K562 (cell line): ENCODE results near the gene RASL11A. TPM values are rescaled to one million over a fixed set of nuclear protein-coding genes. Genes with fewer than 3 reads are reported as not detected.
A peak's percentile ranks its signal among the peaks of the same experiment; 100 is the strongest.

Experiments
- ATAC-seq: fragments of 200-7000 bp; cut with Tn5 transposase; 3 replicates; pipeline ENCODE4 v1.9.1; 2020; ENCODE audit warnings: moderate library complexity
- BruUV-seq: library from RNA; stranded (reverse); fragments of 400-500 nt; replicated peaks from 2 replicates; lab custom pipeline; 2021; lab: Mats Ljungman, UMichigan
- CTCF ChIA-PET: fragments of 300-600 bp; formaldehyde crosslinking; extraction: SDS; loops from one replicate; lab custom pipeline; 2021; ENCODE audit warnings: low intra/inter-chr PET ratio; lab: Yijun Ruan, JAX
- POLR2A ChIA-PET: fragments of 300-600, 350-650 bp; sonication (Branson Sonifier 250); formaldehyde crosslinking; extraction: SDS; loops from one replicate; lab custom pipeline; 2021; ENCODE audit warnings: antibody characterized with exemption, inconsistent platforms; lab: Yijun Ruan, JAX
- DNase-seq, 4 experiments: peaks; one replicate each; pipeline versions ENCODE4 v3.0.0 to v3.0.0-alpha.2; 2011 to 2018; ENCODE audit warnings: low spot score in 3 of 4, mixed read lengths in 3 of 4; ENCODE audit errors: extremely low read depth in 1 of 4
- FAIRE-seq: peaks from 2 replicates; lab custom pipeline; 2011; peaks lifted over from hg19 to GRCh38; lab: Jason Lieb, UNC
- H2AFZ ChIP-seq: 2 replicates; pipeline ENCODE4 v1.6.0; 2011; ENCODE audit warnings: low read depth, low read length, control low read depth, inconsistent platforms
- H3K27ac ChIP-seq: fragments of 200-600 bp; 3 replicates; pipeline ENCODE4 v1.8.0; 2011; ENCODE audit warnings: low read depth, mild to moderate bottlenecking, control low read depth, inconsistent platforms, low read length, moderate library complexity, mixed read lengths; ENCODE audit errors: extremely low read depth
- H3K27me3 ChIP-seq, 2 experiments: fragments of 300-600 bp in 1 of 2; 2 replicates in 1 of 2; 3 replicates in 1 of 2; pipeline versions ENCODE4 v1.6.0 to v1.8.0; 2011; ENCODE audit warnings: inconsistent platforms in 2 of 2, low read length in 2 of 2, mild to moderate bottlenecking in 1 of 2, mixed read lengths in 1 of 2, moderate library complexity in 1 of 2; ENCODE audit not compliant: control insufficient read depth in 2 of 2, insufficient read depth in 2 of 2
- H3K36me3 ChIP-seq: fragments of 300-600 bp; 3 replicates; pipeline ENCODE4 v1.8.0; 2011; ENCODE audit warnings: mild to moderate bottlenecking, low read length, inconsistent platforms; ENCODE audit not compliant: control insufficient read depth, insufficient read depth
- H3K4me1 ChIP-seq, 2 experiments: fragments of 200-600 bp in 1 of 2; replicated peaks in 1 of 2; 2 replicates in 1 of 2; 3 replicates in 1 of 2; pipeline versions ENCODE4 v1.5.1 to v1.8.0; 2011; ENCODE audit warnings: inconsistent platforms in 2 of 2, low read length in 2 of 2, mild to moderate bottlenecking in 1 of 2, mixed read lengths in 1 of 2, moderate library complexity in 1 of 2; ENCODE audit not compliant: control insufficient read depth in 2 of 2, insufficient read depth in 2 of 2
- H3K4me2 ChIP-seq: 2 replicates; pipeline ENCODE4 v1.6.1; 2011; ENCODE audit warnings: low read length, control low read depth, inconsistent platforms, mixed read lengths; ENCODE audit not compliant: insufficient read depth
- H3K4me3 ChIP-seq: fragments of 200-600 bp; sonication (generic), shearing (Covaris generic); 2 replicates; pipeline ENCODE4 v1.5.1; 2016; ENCODE audit warnings: control low read depth, inconsistent platforms
- H3K79me2 ChIP-seq: fragments of 200-600 bp; 3 replicates; pipeline ENCODE4 v1.8.0; 2011; ENCODE audit warnings: low read length, inconsistent platforms; ENCODE audit not compliant: control insufficient read depth, insufficient read depth
- H3K9ac ChIP-seq, 2 experiments: 2 replicates each; pipeline versions ENCODE4 v1.6.0 to v1.6.1; 2011; ENCODE audit warnings: low read depth in 2 of 2, low read length in 2 of 2, control low read depth in 1 of 2, inconsistent platforms in 1 of 2, mild to moderate bottlenecking in 1 of 2, mixed read lengths in 1 of 2; ENCODE audit not compliant: insufficient read depth in 1 of 2
- H3K9me1 ChIP-seq: one replicate; pipeline ENCODE4 v1.6.0; 2011; ENCODE audit warnings: inconsistent platforms, mild to moderate bottlenecking, low read length, moderate library complexity; ENCODE audit not compliant: control insufficient read depth, insufficient read depth
- H3K9me3 ChIP-seq: replicated peaks from 2 replicates; pipeline ENCODE4 v1.5.1; 2011; ENCODE audit warnings: low read depth, low read length, inconsistent platforms; ENCODE audit not compliant: control insufficient read depth, insufficient read depth
- H4K20me1 ChIP-seq: replicated peaks from 2 replicates; pipeline ENCODE4 v1.6.1; 2011; ENCODE audit warnings: low read length, inconsistent platforms, mixed read lengths; ENCODE audit not compliant: control insufficient read depth, insufficient read depth
- ARNT ChIP-seq, 2 experiments: fragments of 450-650 bp; IDR thresholded peaks; 2 replicates each; pipeline ENCODE4 v1.6.1; 2016; ENCODE audit warnings: mild to moderate bottlenecking in 1 of 2
- ATF7 ChIP-seq: fragments of 450-650 bp; IDR thresholded peaks from 2 replicates; pipeline ENCODE4 v1.7.1; 2014; ENCODE audit warnings: mild to moderate bottlenecking, moderate library complexity
- BRF2 ChIP-seq: IDR thresholded peaks from 3 replicates; pipeline ENCODE4 v1.6.1; 2011; ENCODE audit warnings: borderline replicate concordance, mild to moderate bottlenecking; ENCODE audit not compliant: insufficient read length, insufficient read depth
- CBX3 ChIP-seq, 2 experiments: IDR thresholded peaks; 1 replicate in 1 of 2; 2 replicates in 1 of 2; pipeline ENCODE4 v1.6.1; 2012; ENCODE audit warnings: inconsistent platforms in 2 of 2, low read length in 2 of 2, borderline replicate concordance in 1 of 2, control low read depth in 1 of 2
- E2F6 ChIP-seq, 2 experiments: IDR thresholded peaks; 2 replicates each; pipeline ENCODE4 v1.6.1; 2011; ENCODE audit warnings: borderline replicate concordance in 1 of 2, control low read depth in 1 of 2, low read depth in 1 of 2, low read length in 1 of 2, mild to moderate bottlenecking in 1 of 2, mixed read lengths in 1 of 2, moderate library complexity in 1 of 2; ENCODE audit not compliant: insufficient read depth in 1 of 2, insufficient read length in 1 of 2, poor library complexity in 1 of 2, severe bottlenecking in 1 of 2; ENCODE audit errors: extremely low read depth in 1 of 2
- HDAC1 ChIP-seq, 2 experiments: fragments of 450-650 bp; IDR thresholded peaks; 2 replicates each; pipeline ENCODE4 v1.6.1; 2016 to 2017; ENCODE audit warnings: inconsistent platforms in 1 of 2, mild to moderate bottlenecking in 1 of 2, moderate library complexity in 1 of 2
- HSF4 ChIP-seq: fragments of 250-450 bp; sonication (Bioruptor Pico); IDR thresholded peaks from 2 replicates; pipeline ENCODE4 v2.1.2; 2022; ENCODE audit warnings: mild to moderate bottlenecking, moderate library complexity, borderline replicate concordance
- MTA3 ChIP-seq: fragments of 450-650 bp; formaldehyde crosslinking; IDR thresholded peaks from 2 replicates; pipeline ENCODE4 v1.6.1; 2017; ENCODE audit warnings: mild to moderate bottlenecking, borderline replicate concordance
- NR2C2 ChIP-seq, 2 experiments: fragments of 200-800 bp in 1 of 2; sonication (Bioruptor generic) in 1 of 2; sonication (generic) in 1 of 2; formaldehyde crosslinking in 1 of 2; IDR thresholded peaks; 2 replicates each; pipeline versions ENCODE4 v1.6.1 to v1.8.0; 2016 to 2022; ENCODE audit warnings: mild to moderate bottlenecking in 1 of 2, missing compliant biosample characterization in 1 of 2, missing genetic modification characterization in 1 of 2, missing genetic modification reagents in 1 of 2
- PRPF4 ChIP-seq: fragments of 200-400 bp; formaldehyde crosslinking; IDR thresholded peaks from one replicate; pipeline ENCODE4 v1.6.1; 2017; ENCODE audit warnings: low read length, low read depth, mild to moderate bottlenecking; ENCODE audit not compliant: insufficient read depth, poor library complexity, severe bottlenecking
- RBM15 ChIP-seq: fragments of 200-400 bp; formaldehyde crosslinking; IDR thresholded peaks from 2 replicates; pipeline ENCODE4 v1.6.1; 2018; ENCODE audit warnings: mild to moderate bottlenecking, low read length, moderate library complexity; ENCODE audit not compliant: insufficient read depth
- RBM25 ChIP-seq: fragments of 200-400 bp; formaldehyde crosslinking; IDR thresholded peaks from 2 replicates; pipeline ENCODE4 v1.6.1; 2018; ENCODE audit warnings: low read length, low read depth, moderate library complexity; ENCODE audit not compliant: severe bottlenecking
- TAF7 ChIP-seq: fragments of 450-650 bp; IDR thresholded peaks from 2 replicates; pipeline ENCODE4 v1.6.1; 2016; ENCODE audit warnings: missing genetic modification characterization, missing compliant biosample characterization
- TRIM24 ChIP-seq, 2 experiments: fragments of 450-650 bp; IDR thresholded peaks; 2 replicates each; pipeline ENCODE4 v1.6.1; 2016
- XRCC3 ChIP-seq: fragments of 450-650 bp; IDR thresholded peaks from 2 replicates; pipeline ENCODE4 v1.6.1; 2017; ENCODE audit warnings: mild to moderate bottlenecking, moderate library complexity
- ZBTB12 ChIP-seq: fragments of 250-450 bp; sonication (Bioruptor Pico); IDR thresholded peaks from 2 replicates; pipeline ENCODE4 v1.4.0; 2020
- ZEB2 ChIP-seq: fragments of 450-650 bp; IDR thresholded peaks from 2 replicates; pipeline ENCODE4 v1.6.1; 2016
- WGBS: fragments of 100-300 bp; shearing (Covaris generic); methylation state at CpG from one replicate; pipeline ENCODE4 v1.1.6; 2016; ENCODE audit warnings: low coverage, mixed read lengths; ENCODE audit not compliant: insufficient coverage; ENCODE audit errors: missing lambda C conversion rate; 5-methylcytosine and 5-hydroxymethylcytosine counted together
- in situ Hi-C: fragments of 300-500 bp; cut with MboI; formaldehyde crosslinking; loops from 4 replicates; pipeline ENCODE4 v1.15.0; 2018; ENCODE audit warnings: inconsistent platforms, mixed read lengths
- intact Hi-C: fragments of 100-400 bp; cut with micrococcal nuclease; formaldehyde crosslinking; loops from 2 replicates; pipeline ENCODE4 v1.14.2; 2022
- polyA plus RNA-seq, 8 experiments: library from polyadenylated mRNA; depleted of rRNA in 4 of 8; stranded (reverse) in 5 of 8; unstranded in 3 of 8; fragments of >200 nt; fragmentation: Nextera tagmentation in 2 of 8; fragmentation: Illumina TruSeq in 1 of 8; extraction: Ambion mirVana in 2 of 8; extraction: Trizol in 1 of 8; gene quantifications; 2 replicates each; pipeline versions ENCODE4 v1.2.1 to v1.2.3, GENCODE V29; 2011 to 2014; ENCODE audit warnings: inconsistent platforms in 1 of 8, missing spikeins in 1 of 8
- total RNA-seq, 7 experiments: library from RNA; depleted of rRNA in 6 of 7; stranded (reverse); fragments of >200 nt in 6 of 7; fragmentation: Illumina TruSeq in 2 of 7; extraction: Trizol in 2 of 7; gene quantifications; 2 replicates each; pipeline versions ENCODE4 v1.2.1 to v1.2.3, GENCODE V29; 2011 to 2021; ENCODE audit warnings: low replicate concordance in 1 of 7
- TF ChIP-seq, protein P1 (sequence below): sonication (generic); formaldehyde crosslinking; IDR thresholded peaks from 2 replicates; pipeline ENCODE4 v1.8.0; 2022; ENCODE audit warnings: missing genetic modification reagents, mild to moderate bottlenecking, moderate library complexity, borderline replicate concordance

RASL11A gene
- total and polyA plus RNA-seq, 9 of the 15 experiments (the other 6 are each of a cell fraction or from before 2014, with no cell fraction given): 0.11 to 2.2 (median 1.5) TPM; not detected in 1

DNA sequence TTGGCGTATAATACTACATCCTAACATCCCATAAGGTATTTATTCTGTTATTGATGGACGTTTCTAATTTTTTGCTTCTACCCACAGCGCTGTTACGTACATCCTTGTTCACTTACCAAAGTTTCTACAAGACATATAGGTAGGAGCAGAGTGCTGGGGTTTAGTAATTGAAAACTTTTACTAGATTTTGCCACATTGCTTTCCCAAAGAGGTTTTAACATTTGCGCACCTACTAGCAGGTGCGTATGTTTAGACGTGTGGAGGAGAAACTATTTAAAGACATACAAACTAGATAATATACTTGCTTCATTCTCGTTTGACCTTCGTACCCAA, 19.8 kb upstream of the RASL11A start:
- ChIA-PET POLR2A (interaction anchor here (0.6 to 1.0 kb wide), 11 partner anchors 8 to 267 kb away, joined by 3 to 5 read pairs (median 3); no protein-coding TSS in a partner anchor), CTCF (no interaction called here)
- Histone ChIP-seq H3K36me3 (peaks cover 43% of the 10 kb centered on the region), H3K4me3 (peak overlapping the region; percentile 98), H3K4me2 (peak overlapping the region; percentile 96), H3K9me1 (no peaks in the 10 kb centered on the region), H4K20me1 (peaks cover 5% of the 10 kb centered on the region; the same call in 1 of the 2 replicates), H2AFZ (peak overlapping the region; percentile 99), H3K79me2 (peaks cover 62% of the 10 kb centered on the region), H3K27ac (peak overlapping the region; percentile 99), H3K9ac (peak overlapping the region; percentile 98 to 100), H3K4me1 (no peaks in the 10 kb centered on the region; a peak in 3 of 5 replicates), H3K27me3 (no peaks in the 10 kb centered on the region), H3K9me3 (no peaks in the 10 kb centered on the region)
- 0% methylated on average over 9 of the region's 9 CpGs for WGBS
- ATAC-seq (no peak), FAIRE-seq (no peak), DNase-seq (no peak)
- TSS peak; percentile 91 for BruUV-seq
- in situ Hi-C loops: no loop called here
- TF ChIP-seq, protein P1, sequence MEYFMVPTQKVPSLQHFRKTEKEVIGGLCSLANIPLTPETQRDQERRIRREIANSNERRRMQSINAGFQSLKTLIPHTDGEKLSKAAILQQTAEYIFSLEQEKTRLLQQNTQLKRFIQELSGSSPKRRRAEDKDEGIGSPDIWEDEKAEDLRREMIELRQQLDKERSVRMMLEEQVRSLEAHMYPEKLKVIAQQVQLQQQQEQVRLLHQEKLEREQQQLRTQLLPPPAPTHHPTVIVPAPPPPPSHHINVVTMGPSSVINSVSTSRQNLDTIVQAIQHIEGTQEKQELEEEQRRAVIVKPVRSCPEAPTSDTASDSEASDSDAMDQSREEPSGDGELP (CRISPR knock-in tag): no peak
- TF ChIP-seq NR2C2 (CRISPR knock-in tag; IDR thresholded peaks at IDR 0.05): no peak
- 0 out of 2 replicates have a peak, but pooled peaks have one; percentile 41 for TF ChIP-seq NR2C2 (tag; IDR thresholded peaks at IDR 0.05)
- TF ChIP-seq BRF2: no peak
- peak in 1 of 2 experiments; percentile 12; a peak in 2 of 4 replicates for TF ChIP-seq HDAC1 (IDR thresholded peaks at IDR 0.05)
- no peak for TF ChIP-seq ZEB2
- TF ChIP-seq RBM15: no peak
- no peak for TF ChIP-seq E2F6 (IDR thresholded peaks at IDR 0.05; ENCODE audit: borderline replicate concordance in 1 of 2, extremely low read depth in 1 of 2, insufficient read depth in 1 of 2, insufficient read length in 1 of 2, low read depth in 1 of 2, low read length in 1 of 2, poor library complexity in 1 of 2, severe bottlenecking in 1 of 2)
- TF ChIP-seq TAF7 (tag): peak; percentile 23; the same call in 1 of the 2 replicates
- no peak for TF ChIP-seq RBM25
- no peak for TF ChIP-seq PRPF4
- TF ChIP-seq CBX3 (IDR thresholded peaks at IDR 0.05; ENCODE audit: borderline replicate concordance in 1 of 2, low read length in 2 of 2): no peak
- TF ChIP-seq TRIM24 (IDR thresholded peaks at IDR 0.05): no peak
- no peak for TF ChIP-seq MTA3
- TF ChIP-seq HSF4 (CRISPR knock-in tag): no peak
- no peak for TF ChIP-seq XRCC3
- 0 out of 4 replicates have a peak, but pooled peaks of 1 of the 2 experiments have one; percentile 28 for TF ChIP-seq ARNT (IDR thresholded peaks at IDR 0.05)
- TF ChIP-seq ZBTB12 (CRISPR knock-in tag): no peak
- no peak for TF ChIP-seq ATF7
- intact Hi-C loops: loop anchor here (2.0 kb wide), 1 partner anchor 80 kb away; the partner anchor contains the start of gene USP12
